Prostate gland (tissue), 2 donors: ENCODE measurements around the gene PITHD1. TPM values are rescaled to one million over a fixed set of nuclear protein-coding genes. Genes with fewer than 3 reads are reported as not detected.
A peak's percentile ranks its signal among the peaks of the same experiment; 100 is the strongest.

Experiments
- DNase-seq: peaks from one replicate; pipeline ENCODE4 v3.0.0-alpha.2; 2019; ENCODE audit warnings: low spot score
- H3K27ac ChIP-seq, 2 donors: fragments of 200-600 bp; sonication (generic); 2 replicates each; pipeline ENCODE4 v1.5.1; 2017 to 2019
- H3K27me3 ChIP-seq: fragments of 200-600 bp; sonication (generic); replicated peaks from 2 replicates; pipeline ENCODE4 v1.5.1; 2019; ENCODE audit not compliant: insufficient read depth
- H3K36me3 ChIP-seq, 2 donors: fragments of 200-600 bp; sonication (generic); 1 replicate in 1 of 2; 2 replicates in 1 of 2; pipeline versions ENCODE4 v1.5.1 to v1.8.1; 2017 to 2019
- H3K4me1 ChIP-seq: fragments of 200-600 bp; sonication (generic); replicated peaks from 2 replicates; pipeline ENCODE4 v1.5.1; 2019
- H3K4me3 ChIP-seq, 2 donors: fragments of 200-600 bp; sonication (generic); 2 replicates each; pipeline ENCODE4 v1.5.1; 2017 to 2019
- H3K9me3 ChIP-seq: fragments of 200-600 bp; sonication (generic); 2 replicates; pipeline ENCODE4 v1.5.1; 2017
- POLR2A ChIP-seq: fragments of 450-650 bp; IDR thresholded peaks from one replicate; pipeline ENCODE4 v1.6.1; 2016; ENCODE audit warnings: antibody characterized with exemption, mild to moderate bottlenecking
- POLR2AphosphoS5 ChIP-seq: sonication (generic); formaldehyde crosslinking; IDR thresholded peaks from one replicate; pipeline ENCODE4 v1.6.1; 2017; ENCODE audit warnings: antibody characterized with exemption
- WGBS: methylation state at CpG from one replicate; pipeline ENCODE4 v1.1.5; 2018; 5-methylcytosine and 5-hydroxymethylcytosine counted together
- intact Hi-C: fragments of 100-400 bp; cut with DNase I; formaldehyde crosslinking; loops from one replicate; pipeline ENCODE4 v1.14.2; 2022
- total RNA-seq, 2 donors: library from RNA; depleted of rRNA; stranded (reverse); fragments of >200 nt; gene quantifications; one replicate each; pipeline ENCODE4 v1.1.0, GENCODE V29; 2016
- TF ChIP-seq, protein P1 (sequence below), 4 experiments: fragments of 200-600 bp in 2 of 4; fragments of 450-650 bp in 2 of 4; sonication (generic) in 2 of 4; IDR thresholded peaks; 1 replicate in 3 of 4; 2 replicates in 1 of 4; pipeline ENCODE4 v1.5.1; 2016 to 2019; ENCODE audit warnings: antibody characterized with exemption in 4 of 4, mild to moderate bottlenecking in 2 of 4, moderate library complexity in 2 of 4

PITHD1 gene
- total RNA-seq, 2 donors from 2014 or later: 85.7 to 86.7 TPM

DNA sequence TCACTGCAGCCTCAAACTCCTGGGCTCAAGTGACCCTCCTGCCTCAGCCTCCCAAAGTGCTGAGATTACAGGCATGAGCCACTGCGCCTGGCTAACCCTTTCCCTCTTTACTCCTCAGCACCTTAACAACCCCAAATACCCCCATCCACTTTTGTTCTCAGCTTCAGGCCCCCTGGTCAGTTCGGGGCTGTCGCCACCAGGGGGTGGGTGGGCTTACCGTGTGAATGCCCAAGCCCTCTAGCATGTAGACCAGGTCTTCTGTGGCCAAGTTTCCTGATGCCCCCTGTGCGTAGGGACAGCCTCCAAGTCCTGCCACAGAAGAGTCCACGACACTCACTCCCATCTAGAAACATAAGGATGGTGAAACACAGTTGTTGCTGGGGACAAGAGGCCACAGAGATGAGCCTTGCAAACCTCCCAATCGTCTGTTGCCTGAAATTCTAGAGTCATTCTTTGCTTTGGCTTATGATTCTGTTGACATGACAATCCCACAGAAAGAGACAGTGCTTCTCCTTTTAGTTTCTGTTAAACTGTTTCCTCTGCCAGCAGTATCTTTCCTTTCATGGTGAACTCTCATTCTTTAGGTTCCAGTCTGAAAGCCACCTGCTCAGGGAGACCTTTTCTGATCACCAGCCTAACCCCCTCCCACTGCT is 26.1 kb downstream of the PITHD1 start:
- Histone ChIP-seq H3K4me1 (peaks cover 10% of the 10 kb centered on the region), H3K27me3 (no peaks in the 10 kb centered on the region), H3K36me3 (no peaks in the 10 kb centered on the region), H3K27ac (no peak overlapping the region), H3K4me3 (no peak overlapping the region), H3K9me3 (no peaks in the 10 kb centered on the region)
- intact Hi-C loops: loop anchor here (10.0 kb wide), 1 partner anchor 220 kb away; no protein-coding TSS in a partner anchor
- DNase-seq: no peak
- WGBS: 61% methylated on average over 7 of the region's 7 CpGs
- TF ChIP-seq POLR2A (no peak), POLR2AphosphoS5 (no peak)
- TF ChIP-seq, protein P1, sequence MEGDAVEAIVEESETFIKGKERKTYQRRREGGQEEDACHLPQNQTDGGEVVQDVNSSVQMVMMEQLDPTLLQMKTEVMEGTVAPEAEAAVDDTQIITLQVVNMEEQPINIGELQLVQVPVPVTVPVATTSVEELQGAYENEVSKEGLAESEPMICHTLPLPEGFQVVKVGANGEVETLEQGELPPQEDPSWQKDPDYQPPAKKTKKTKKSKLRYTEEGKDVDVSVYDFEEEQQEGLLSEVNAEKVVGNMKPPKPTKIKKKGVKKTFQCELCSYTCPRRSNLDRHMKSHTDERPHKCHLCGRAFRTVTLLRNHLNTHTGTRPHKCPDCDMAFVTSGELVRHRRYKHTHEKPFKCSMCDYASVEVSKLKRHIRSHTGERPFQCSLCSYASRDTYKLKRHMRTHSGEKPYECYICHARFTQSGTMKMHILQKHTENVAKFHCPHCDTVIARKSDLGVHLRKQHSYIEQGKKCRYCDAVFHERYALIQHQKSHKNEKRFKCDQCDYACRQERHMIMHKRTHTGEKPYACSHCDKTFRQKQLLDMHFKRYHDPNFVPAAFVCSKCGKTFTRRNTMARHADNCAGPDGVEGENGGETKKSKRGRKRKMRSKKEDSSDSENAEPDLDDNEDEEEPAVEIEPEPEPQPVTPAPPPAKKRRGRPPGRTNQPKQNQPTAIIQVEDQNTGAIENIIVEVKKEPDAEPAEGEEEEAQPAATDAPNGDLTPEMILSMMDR (IDR thresholded peaks at IDR 0.05): no peak

DNA sequence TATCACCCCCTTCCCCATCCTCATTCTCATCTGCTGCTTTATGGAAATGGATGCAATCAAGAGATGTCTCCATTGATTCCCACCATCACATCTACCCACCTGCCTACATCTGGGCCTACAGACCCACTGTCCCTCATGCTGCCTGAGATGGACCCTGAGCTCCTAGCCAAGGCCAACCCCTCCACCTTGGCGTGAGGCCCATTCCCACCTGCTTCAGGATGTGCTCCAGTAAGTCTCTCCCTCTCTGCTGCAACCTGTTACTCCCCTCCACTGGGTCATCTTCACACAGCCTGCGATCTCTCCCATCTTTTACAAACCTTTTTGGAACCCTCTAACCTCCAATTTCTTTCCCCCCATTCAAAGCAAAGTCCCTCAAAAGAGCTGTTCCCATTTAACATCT is 26.8 kb downstream of the PITHD1 start:
- Histone ChIP-seq H3K27ac (no peak overlapping the region), H3K4me1 (peaks cover 4% of the 10 kb centered on the region), H3K36me3 (no peaks in the 10 kb centered on the region), H3K4me3 (no peak overlapping the region), H3K27me3 (no peaks in the 10 kb centered on the region), H3K9me3 (no peaks in the 10 kb centered on the region)
- 95% methylated on average over 2 of the region's 2 CpGs for WGBS
- DNase-seq: no peak
- TF ChIP-seq, protein P1 (IDR thresholded peaks at IDR 0.05): no peak
- TF ChIP-seq POLR2A (no peak), POLR2AphosphoS5 (no peak)
- intact Hi-C loops: loop anchor here (10.0 kb wide), 1 partner anchor 220 kb away; no protein-coding TSS in a partner anchor

DNA sequence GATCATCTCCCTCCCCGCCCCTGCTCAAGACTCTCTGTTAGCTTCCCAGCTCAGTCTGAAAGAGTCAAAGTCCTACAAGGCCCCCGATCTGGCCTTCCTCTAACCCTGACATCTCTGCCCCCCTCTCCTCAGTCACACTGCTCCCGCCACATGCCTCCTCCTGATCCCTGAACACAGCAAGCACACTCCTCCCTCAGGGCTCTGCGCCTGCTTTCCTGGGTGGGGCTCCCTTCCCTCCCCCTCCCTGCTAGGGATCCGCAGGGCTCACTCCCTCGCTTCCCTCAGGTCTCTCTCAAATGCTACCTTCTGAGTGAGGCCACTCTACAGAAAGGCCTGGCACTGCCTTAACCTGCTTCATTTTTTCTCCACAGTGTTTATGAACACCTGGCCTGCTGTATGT is 28.1 kb downstream of the PITHD1 start:
- TF ChIP-seq, protein P1 (IDR thresholded peaks at IDR 0.05): no peak
- DNase-seq: no peak
- no peak overlapping the region for H3K4me3 ChIP-seq
- H3K4me1 ChIP-seq: peaks cover 4% of the 10 kb centered on the region
- 88% methylated on average over 6 of the region's 6 CpGs for WGBS
- no peaks in the 10 kb centered on the region for H3K36me3 ChIP-seq
- intact Hi-C loops: loop anchor here (10.0 kb wide), 1 partner anchor 219 kb away; no protein-coding TSS in a partner anchor
- H3K27ac ChIP-seq: no peak overlapping the region
- H3K9me3 ChIP-seq: no peaks in the 10 kb centered on the region
- no peaks in the 10 kb centered on the region for H3K27me3 ChIP-seq

DNA sequence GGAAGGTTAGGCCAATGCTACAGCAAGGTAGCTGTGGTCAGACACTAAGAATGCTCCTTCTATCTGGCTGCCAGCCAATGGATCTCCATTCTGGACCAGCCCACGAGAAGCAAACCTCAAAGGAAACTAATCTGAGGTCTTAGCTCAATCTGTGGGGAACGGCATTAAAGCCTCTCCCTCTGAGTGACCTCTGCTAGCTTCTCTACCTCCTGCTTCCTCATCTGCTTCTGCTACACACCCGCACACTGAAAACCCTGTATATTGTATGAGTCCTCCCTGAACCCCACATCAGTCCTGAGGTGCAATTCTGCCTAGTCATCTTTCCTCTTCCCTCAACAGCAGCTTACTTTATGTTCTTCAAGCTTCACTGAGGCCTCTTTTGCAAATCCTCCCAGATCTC is 29.2 kb downstream of the PITHD1 start:
- H3K27ac ChIP-seq: no peak overlapping the region
- intact Hi-C loops: loop anchor here (10.0 kb wide), 1 partner anchor 217 kb away; no protein-coding TSS in a partner anchor
- 75% methylated on average over 3 of the region's 3 CpGs for whole genome bisulfite sequencing
- no peak overlapping the region for H3K4me3 ChIP-seq
- no peaks in the 10 kb centered on the region for H3K9me3 ChIP-seq
- no peaks in the 10 kb centered on the region for H3K36me3 ChIP-seq
- TF ChIP-seq, protein P1 (IDR thresholded peaks at IDR 0.05): no peak
- TF ChIP-seq POLR2A (no peak), POLR2AphosphoS5 (no peak)
- DNase-seq: no peak
- H3K4me1 ChIP-seq: no peaks in the 10 kb centered on the region
- no peaks in the 10 kb centered on the region for H3K27me3 ChIP-seq

DNA sequence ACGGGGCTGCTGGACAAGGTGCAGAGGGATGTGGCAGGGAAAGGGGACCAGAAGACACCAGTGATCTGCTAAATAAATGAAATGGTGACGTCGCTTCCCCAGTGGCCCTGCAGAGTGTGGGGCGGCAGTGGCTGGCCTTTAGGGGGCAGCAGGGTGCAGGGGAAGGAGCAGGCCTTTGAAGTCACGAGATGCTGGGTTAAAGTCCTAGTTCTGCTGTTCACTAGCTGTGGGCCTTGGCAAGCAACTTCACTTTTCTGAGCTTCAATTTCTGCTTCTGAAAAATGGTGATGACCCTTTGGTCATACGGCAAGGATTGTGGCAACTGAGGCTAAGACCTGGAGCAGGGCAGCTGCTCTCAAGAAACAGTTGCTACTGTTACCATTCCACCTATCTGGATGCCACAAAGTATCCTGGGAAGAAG is 31.5 kb downstream of the PITHD1 start:
- Histone ChIP-seq H3K36me3 (no peaks in the 10 kb centered on the region), H3K27me3 (no peaks in the 10 kb centered on the region), H3K4me1 (no peaks in the 10 kb centered on the region), H3K27ac (no peak overlapping the region), H3K9me3 (no peaks in the 10 kb centered on the region), H3K4me3 (no peak overlapping the region)
- TF ChIP-seq POLR2A: no peak
- peak; percentile 40 for TF ChIP-seq POLR2AphosphoS5
- TF ChIP-seq, protein P1 (IDR thresholded peaks at IDR 0.05): peak in 3 of 4 experiments; percentile 43 to 79 (median 58)
- peak; percentile 42 for DNase-seq
- 34% methylated on average over 6 of the region's 6 CpGs for WGBS
- intact Hi-C loops: loop anchor here (10.0 kb wide), 1 partner anchor 215 kb away; no protein-coding TSS in a partner anchor
